Bronchial epithelial cell (primary cell): Measurements from ENCODE around the gene TOM1L2. TPM values are rescaled to one million over a fixed set of nuclear protein-coding genes. Genes with fewer than 3 reads are reported as not detected.

Experiments
- DNase-seq: peaks from one replicate; pipeline ENCODE4 v3.0.0-alpha.2; 2010; ENCODE audit warnings: low read depth
- FAIRE-seq: peaks from 2 replicates; lab custom pipeline; 2011; peaks lifted over from hg19 to GRCh38; lab: Jason Lieb, UNC
- H3K27me3 ChIP-seq: 2 replicates; pipeline ENCODE4 v1.5.1; 2011; ENCODE audit warnings: low read length; ENCODE audit not compliant: control insufficient read depth, insufficient read depth
- H3K36me3 ChIP-seq: 2 replicates; pipeline ENCODE4 v1.5.1; 2011; ENCODE audit warnings: low read length; ENCODE audit not compliant: control insufficient read depth, insufficient read depth
- H3K4me3 ChIP-seq: 2 replicates; pipeline ENCODE4 v1.5.1; 2011; ENCODE audit warnings: mild to moderate bottlenecking, low read depth, low read length, control low read depth
- total RNA-seq: library from RNA; depleted of rRNA; stranded (reverse); fragments of >200 nt; gene quantifications from 2 replicates; pipeline ENCODE4 v1.2.1, GENCODE V29; 2014
- TF ChIP-seq, protein P1 (sequence below): IDR thresholded peaks from 2 replicates; pipeline ENCODE4 v1.5.1; 2011; ENCODE audit warnings: mild to moderate bottlenecking, moderate library complexity, low read length, control low read depth, inconsistent platforms; ENCODE audit not compliant: insufficient read depth, severe bottlenecking

TOM1L2 gene
- total RNA-seq, 1 donor from 2014 or later, result 12.4 TPM

DNA sequence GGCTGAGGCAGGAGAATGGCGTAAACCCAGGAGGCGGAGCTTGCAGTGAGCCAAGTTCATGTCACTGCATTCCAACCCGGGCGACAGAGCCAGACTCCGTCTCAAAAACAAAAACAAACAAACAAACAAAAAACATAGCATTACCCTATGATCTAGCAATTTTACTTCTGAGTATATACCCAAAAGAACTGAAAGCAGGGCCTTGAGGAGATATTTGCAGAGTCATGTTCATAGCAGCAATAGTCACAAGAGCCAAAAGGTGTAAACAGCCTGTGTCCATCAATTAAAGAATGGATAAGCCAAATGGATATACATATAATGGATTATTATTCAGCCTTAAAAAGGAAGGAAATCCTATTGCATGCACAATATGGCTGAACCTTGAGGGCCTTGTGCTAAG, 63.1 kb downstream of the TOM1L2 start:
- peaks cover 4% of the 10 kb centered on the region for H3K36me3 ChIP-seq
- no peak overlapping the region for H3K4me3 ChIP-seq
- FAIRE-seq (no peak), DNase-seq (no peak)
- TF ChIP-seq, protein P1, sequence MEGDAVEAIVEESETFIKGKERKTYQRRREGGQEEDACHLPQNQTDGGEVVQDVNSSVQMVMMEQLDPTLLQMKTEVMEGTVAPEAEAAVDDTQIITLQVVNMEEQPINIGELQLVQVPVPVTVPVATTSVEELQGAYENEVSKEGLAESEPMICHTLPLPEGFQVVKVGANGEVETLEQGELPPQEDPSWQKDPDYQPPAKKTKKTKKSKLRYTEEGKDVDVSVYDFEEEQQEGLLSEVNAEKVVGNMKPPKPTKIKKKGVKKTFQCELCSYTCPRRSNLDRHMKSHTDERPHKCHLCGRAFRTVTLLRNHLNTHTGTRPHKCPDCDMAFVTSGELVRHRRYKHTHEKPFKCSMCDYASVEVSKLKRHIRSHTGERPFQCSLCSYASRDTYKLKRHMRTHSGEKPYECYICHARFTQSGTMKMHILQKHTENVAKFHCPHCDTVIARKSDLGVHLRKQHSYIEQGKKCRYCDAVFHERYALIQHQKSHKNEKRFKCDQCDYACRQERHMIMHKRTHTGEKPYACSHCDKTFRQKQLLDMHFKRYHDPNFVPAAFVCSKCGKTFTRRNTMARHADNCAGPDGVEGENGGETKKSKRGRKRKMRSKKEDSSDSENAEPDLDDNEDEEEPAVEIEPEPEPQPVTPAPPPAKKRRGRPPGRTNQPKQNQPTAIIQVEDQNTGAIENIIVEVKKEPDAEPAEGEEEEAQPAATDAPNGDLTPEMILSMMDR, result no peak
- no peaks in the 10 kb centered on the region for H3K27me3 ChIP-seq

DNA sequence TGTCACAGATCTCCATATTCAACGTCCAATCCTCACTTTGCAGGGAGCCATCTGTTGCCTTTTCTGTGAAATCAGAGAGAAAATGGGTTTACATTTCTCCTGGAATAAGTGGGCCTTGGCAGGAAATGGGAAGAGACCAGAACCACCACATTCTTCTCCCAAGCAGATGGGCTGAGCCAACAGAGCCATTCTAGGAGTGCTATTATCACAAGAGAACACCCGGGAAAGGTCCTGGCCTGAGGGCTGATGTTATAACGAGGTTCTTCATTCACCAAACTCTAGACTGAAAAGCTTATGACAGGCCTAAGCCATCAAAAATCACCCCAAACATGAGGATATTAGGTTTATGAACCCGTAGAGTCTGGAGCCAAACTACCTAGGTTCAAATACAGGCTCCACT, 64.7 kb downstream of the TOM1L2 start:
- DNase-seq (no peak), FAIRE-seq (no peak)
- no peaks in the 10 kb centered on the region for H3K27me3 ChIP-seq
- H3K4me3 ChIP-seq, result no peak overlapping the region
- TF ChIP-seq, protein P1, result no peak
- peaks cover 4% of the 10 kb centered on the region for H3K36me3 ChIP-seq

DNA sequence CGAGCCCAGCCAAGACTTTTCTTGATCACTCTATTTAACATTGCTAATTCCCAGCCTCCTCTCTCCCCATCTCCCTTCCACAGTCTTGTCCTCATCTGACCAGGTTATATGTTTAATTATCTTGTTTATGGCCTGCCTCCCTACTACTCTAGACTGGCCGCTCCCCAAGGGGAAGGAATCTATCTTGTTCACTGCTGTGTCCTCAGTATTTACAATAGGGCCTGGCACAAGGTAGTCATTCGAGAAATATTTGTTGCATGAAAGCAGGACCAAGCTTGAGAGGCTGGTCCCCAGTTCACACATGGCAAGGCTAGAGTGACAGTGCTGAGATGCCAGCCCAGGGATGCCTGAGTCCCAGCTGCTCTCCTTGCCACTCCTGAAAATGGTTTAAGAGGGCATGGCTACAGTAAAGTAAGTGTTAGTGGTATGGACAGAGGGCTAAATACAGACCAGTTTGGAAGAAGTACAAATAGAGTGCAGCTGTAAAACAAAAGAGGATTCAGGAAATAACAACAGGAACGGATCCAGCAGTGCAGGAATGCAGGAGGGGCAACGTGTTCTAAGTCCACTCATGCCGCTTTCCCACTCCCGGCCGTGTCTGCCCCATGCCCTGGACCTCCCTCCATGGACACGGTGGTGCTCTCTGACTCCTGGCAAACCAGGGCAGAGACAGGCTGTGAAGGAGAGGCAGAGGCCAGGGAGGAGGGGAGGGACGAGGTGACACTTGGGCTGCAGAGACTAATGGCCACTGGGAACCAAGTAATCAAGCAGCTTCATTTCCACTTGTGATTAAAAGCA, 65.6 kb downstream of the TOM1L2 start:
- FAIRE-seq, result no peak
- no peaks in the 10 kb centered on the region for H3K27me3 ChIP-seq
- H3K4me3 ChIP-seq, result no peak overlapping the region
- TF ChIP-seq, protein P1, result no peak
- no peak for DNase-seq
- peaks cover 4% of the 10 kb centered on the region for H3K36me3 ChIP-seq

DNA sequence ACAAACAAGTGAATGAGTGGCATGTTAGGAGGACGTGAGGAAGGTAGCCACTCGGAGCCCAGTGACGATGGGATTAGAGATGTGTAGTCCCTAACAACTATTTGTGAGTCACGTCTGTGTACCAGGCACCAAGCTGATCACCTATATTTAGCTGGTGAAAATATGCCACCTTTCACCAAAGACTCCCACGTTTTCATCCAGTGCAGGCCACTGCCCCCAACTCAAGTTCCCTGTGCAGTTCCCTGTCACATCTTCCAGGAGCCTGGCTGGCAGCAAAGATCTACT, 67.2 kb downstream of the TOM1L2 start:
- FAIRE-seq, result no peak
- no peak overlapping the region for H3K4me3 ChIP-seq
- no peak for DNase-seq
- H3K27me3 ChIP-seq, result no peaks in the 10 kb centered on the region
- TF ChIP-seq, protein P1, result no peak
- peaks cover 3% of the 10 kb centered on the region for H3K36me3 ChIP-seq

DNA sequence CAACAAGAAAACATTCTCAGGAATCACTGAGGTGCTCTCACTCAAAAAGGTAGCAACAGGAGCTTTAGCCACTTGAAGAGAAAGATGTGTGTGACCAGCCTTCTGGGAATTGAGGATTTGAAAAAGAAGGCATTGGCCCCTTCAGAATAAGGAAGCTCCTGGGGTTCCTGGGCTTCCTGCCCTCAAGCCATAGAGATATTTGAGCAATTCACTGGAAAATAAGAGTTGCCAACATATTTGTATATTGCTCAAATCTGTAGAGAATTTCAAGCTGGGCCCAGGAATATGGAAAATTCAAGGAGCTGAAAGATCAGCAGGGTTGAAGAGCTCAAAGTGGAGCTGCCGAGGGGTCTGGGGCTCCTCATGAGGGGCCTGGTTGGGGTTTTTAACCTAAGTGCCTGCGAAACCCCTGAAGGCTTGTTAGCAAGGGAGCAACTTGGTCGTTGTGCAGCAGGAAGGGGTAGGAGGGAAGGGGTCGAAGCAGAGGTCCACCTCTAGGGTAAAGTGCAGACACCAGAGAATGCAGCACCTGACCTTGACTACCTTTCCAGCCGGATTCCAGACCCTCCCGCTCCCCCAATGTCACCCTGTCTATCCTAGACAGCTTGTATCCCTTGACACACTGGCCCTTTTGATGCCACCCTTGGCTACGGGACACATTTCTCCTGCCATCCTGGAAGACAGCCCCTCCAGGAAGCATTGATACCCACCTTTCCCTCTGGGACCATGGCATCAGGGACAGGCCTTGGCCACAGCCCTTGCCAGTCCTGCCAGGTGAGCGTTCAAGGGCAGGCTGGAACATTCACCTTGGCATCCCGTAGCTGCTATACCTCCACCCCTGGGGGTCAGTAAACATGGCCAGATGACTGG, 67.8 kb downstream of the TOM1L2 start:
- TF ChIP-seq, protein P1, result no peak
- DNase-seq (no peak), FAIRE-seq (no peak)
- peaks cover 3% of the 10 kb centered on the region for H3K36me3 ChIP-seq
- H3K27me3 ChIP-seq, result no peaks in the 10 kb centered on the region
- H3K4me3 ChIP-seq, result no peak overlapping the region
